Measurements from ENCODE around the gene SKAP1.

DNA sequence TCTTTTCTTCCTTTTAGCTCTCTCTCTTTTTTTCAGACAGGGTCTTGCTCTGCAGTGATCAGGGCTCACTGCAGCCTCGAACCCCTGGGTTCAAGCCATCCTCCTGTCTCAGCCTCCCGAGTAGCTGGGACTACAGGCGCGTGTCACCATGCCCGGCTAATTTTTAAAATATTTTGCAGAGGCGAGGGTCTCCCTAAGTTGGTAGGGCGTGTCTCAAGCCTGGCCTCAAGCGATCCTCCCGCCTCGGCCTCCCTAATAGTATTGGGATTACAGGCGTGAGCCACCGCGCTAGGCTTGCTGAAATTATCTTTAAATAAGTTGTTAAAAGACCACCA lies 323.2 kb downstream of the SKAP1 start:
- no peak for TF ChIP-seq POLR2A (IDR thresholded peaks at IDR 0.05; ENCODE audit: low read length)
- TF ChIP-seq GATA1 (IDR thresholded peaks at IDR 0.05; ENCODE audit: low read depth, low read length): no peak

Data from erythroblast (primary cell).